K562 (cell line): Measurements from ENCODE around the gene ZNF740. TPM values are rescaled to one million over a fixed set of nuclear protein-coding genes. Genes with fewer than 3 reads are reported as not detected.
A peak's percentile ranks its signal among the peaks of the same experiment; 100 is the strongest.

ENCODE experiments used
- HDAC1 ChIP-seq, 2 experiments: fragments of 450-650 bp; IDR thresholded peaks; 2 replicates each; pipeline ENCODE4 v1.6.1; 2016 to 2017; ENCODE audit warnings: inconsistent platforms in 1 of 2, mild to moderate bottlenecking in 1 of 2, moderate library complexity in 1 of 2
- KDM2B ChIP-seq: fragments of 250-450 bp; sonication (Bioruptor Pico); IDR thresholded peaks from 2 replicates; pipeline ENCODE4 v1.8.0; 2021; ENCODE audit warnings: mild to moderate bottlenecking, moderate library complexity
- LEF1 ChIP-seq: fragments of 450-650 bp; IDR thresholded peaks from 2 replicates; pipeline ENCODE4 v1.6.1; 2016; ENCODE audit warnings: mild to moderate bottlenecking
- PHB2 ChIP-seq: fragments of 450-650 bp; IDR thresholded peaks from 2 replicates; pipeline ENCODE4 v1.6.1; 2017; ENCODE audit warnings: low read depth
- PML ChIP-seq: IDR thresholded peaks from 2 replicates; pipeline ENCODE4 v1.6.1; 2012; ENCODE audit warnings: low read length, inconsistent platforms
- ZBTB8A ChIP-seq: fragments of 450-650 bp; IDR thresholded peaks from 2 replicates; pipeline ENCODE4 v1.6.1; 2018; ENCODE audit warnings: mild to moderate bottlenecking, moderate library complexity; ENCODE audit not compliant: partially characterized antibody
- polyA plus RNA-seq, 8 experiments: library from polyadenylated mRNA; depleted of rRNA in 4 of 8; stranded (reverse) in 5 of 8; unstranded in 3 of 8; fragments of >200 nt; fragmentation: Nextera tagmentation in 2 of 8; fragmentation: Illumina TruSeq in 1 of 8; extraction: Ambion mirVana in 2 of 8; extraction: Trizol in 1 of 8; gene quantifications; 2 replicates each; pipeline versions ENCODE4 v1.2.1 to v1.2.3, GENCODE V29; 2011 to 2014; ENCODE audit warnings: inconsistent platforms in 1 of 8, missing spikeins in 1 of 8
- total RNA-seq, 7 experiments: library from RNA; depleted of rRNA in 6 of 7; stranded (reverse); fragments of >200 nt in 6 of 7; fragmentation: Illumina TruSeq in 2 of 7; extraction: Trizol in 2 of 7; gene quantifications; 2 replicates each; pipeline versions ENCODE4 v1.2.1 to v1.2.3, GENCODE V29; 2011 to 2021; ENCODE audit warnings: low replicate concordance in 1 of 7
- TF ChIP-seq, protein P1 (sequence below): fragments of 450-650 bp; IDR thresholded peaks from 2 replicates; pipeline ENCODE4 v1.6.1; 2016; ENCODE audit warnings: low read depth
- TF ChIP-seq, protein P2 (sequence below): sonication (generic); formaldehyde crosslinking; IDR thresholded peaks from 2 replicates; pipeline ENCODE4 v1.8.1; 2022; ENCODE audit warnings: missing genetic modification reagents
- TF ChIP-seq, protein P3 (sequence below): fragments of 200-400 bp; formaldehyde crosslinking; IDR thresholded peaks from 2 replicates; pipeline ENCODE4 v1.6.1; 2017; ENCODE audit warnings: mild to moderate bottlenecking, low read depth, low read length, moderate library complexity
- TF ChIP-seq, protein P4 (sequence below): fragments of 450-650 bp; IDR thresholded peaks from 2 replicates; pipeline ENCODE4 v1.6.1; 2018; ENCODE audit not compliant: partially characterized antibody

The ZNF740 gene
- total and polyA plus RNA-seq, 9 of the 15 experiments (the other 6 are each of a cell fraction or from before 2014, with no cell fraction given) = 0.57 to 46.4 (median 18.6) TPM

DNA sequence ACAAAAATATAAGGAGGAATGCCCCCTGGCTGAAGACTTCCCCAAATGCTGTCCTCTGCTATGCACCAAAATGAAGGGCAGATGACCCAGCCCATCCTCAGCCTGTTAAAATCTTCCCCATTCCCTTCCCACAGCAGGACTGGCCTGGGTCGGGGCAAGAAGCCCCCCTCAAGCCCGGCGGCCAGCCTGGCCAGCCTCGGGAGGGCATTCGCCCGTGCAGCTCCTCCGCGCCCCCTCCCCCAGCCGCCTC, 51.1 kb downstream of the ZNF740 start (continued):
- TF ChIP-seq, protein P1, sequence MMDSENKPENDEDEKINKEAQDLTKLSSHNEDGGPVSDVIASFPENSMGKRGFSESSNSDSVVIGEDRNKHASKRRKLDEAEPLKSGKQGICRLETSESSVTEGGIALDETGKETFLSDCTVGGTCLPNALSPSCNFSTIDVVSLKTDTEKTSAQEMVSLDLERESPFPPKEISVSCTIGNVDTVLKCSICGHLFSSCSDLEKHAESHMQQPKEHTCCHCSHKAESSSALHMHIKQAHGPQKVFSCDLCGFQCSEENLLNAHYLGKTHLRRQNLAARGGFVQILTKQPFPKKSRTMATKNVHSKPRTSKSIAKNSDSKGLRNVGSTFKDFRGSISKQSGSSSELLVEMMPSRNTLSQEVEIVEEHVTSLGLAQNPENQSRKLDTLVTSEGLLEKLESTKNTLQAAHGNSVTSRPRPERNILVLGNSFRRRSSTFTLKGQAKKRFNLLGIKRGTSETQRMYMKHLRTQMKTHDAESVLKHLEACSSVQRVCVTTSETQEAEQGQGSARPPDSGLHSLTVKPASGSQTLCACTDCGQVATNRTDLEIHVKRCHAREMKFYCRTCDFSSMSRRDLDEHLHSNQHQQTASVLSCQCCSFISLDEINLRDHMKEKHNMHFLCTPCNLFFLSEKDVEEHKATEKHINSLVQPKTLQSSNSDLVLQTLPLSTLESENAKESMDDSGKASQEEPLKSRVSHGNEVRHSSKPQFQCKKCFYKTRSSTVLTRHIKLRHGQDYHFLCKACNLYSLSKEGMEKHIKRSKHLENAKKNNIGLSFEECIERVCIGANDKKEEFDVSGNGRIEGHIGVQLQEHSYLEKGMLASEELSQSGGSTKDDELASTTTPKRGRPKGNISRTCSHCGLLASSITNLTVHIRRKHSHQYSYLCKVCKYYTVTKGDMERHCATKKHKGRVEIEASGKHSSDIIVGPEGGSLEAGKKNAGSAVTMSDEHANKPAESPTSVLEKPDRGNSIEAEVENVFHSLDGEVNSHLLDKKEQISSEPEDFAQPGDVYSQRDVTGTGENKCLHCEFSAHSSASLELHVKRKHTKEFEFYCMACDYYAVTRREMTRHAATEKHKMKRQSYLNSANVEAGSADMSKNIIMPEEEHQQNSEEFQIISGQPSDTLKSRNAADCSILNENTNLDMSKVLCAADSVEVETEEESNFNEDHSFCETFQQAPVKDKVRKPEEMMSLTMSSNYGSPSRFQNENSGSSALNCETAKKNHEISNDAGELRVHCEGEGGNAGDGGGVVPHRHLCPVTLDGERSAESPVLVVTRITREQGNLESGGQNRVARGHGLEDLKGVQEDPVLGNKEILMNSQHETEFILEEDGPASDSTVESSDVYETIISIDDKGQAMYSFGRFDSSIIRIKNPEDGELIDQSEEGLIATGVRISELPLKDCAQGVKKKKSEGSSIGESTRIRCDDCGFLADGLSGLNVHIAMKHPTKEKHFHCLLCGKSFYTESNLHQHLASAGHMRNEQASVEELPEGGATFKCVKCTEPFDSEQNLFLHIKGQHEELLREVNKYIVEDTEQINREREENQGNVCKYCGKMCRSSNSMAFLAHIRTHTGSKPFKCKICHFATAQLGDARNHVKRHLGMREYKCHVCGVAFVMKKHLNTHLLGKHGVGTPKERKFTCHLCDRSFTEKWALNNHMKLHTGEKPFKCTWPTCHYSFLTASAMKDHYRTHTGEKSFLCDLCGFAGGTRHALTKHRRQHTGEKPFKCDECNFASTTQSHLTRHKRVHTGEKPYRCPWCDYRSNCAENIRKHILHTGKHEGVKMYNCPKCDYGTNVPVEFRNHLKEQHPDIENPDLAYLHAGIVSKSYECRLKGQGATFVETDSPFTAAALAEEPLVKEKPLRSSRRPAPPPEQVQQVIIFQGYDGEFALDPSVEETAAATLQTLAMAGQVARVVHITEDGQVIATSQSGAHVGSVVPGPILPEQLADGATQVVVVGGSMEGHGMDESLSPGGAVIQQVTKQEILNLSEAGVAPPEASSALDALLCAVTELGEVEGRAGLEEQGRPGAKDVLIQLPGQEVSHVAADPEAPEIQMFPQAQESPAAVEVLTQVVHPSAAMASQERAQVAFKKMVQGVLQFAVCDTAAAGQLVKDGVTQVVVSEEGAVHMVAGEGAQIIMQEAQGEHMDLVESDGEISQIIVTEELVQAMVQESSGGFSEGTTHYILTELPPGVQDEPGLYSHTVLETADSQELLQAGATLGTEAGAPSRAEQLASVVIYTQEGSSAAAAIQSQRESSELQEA = no peak
- no peak for TF ChIP-seq ZBTB8A
- TF ChIP-seq, protein P2, sequence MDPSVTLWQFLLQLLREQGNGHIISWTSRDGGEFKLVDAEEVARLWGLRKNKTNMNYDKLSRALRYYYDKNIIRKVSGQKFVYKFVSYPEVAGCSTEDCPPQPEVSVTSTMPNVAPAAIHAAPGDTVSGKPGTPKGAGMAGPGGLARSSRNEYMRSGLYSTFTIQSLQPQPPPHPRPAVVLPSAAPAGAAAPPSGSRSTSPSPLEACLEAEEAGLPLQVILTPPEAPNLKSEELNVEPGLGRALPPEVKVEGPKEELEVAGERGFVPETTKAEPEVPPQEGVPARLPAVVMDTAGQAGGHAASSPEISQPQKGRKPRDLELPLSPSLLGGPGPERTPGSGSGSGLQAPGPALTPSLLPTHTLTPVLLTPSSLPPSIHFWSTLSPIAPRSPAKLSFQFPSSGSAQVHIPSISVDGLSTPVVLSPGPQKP (CRISPR knock-in tag) = no peak
- TF ChIP-seq, protein P3, sequence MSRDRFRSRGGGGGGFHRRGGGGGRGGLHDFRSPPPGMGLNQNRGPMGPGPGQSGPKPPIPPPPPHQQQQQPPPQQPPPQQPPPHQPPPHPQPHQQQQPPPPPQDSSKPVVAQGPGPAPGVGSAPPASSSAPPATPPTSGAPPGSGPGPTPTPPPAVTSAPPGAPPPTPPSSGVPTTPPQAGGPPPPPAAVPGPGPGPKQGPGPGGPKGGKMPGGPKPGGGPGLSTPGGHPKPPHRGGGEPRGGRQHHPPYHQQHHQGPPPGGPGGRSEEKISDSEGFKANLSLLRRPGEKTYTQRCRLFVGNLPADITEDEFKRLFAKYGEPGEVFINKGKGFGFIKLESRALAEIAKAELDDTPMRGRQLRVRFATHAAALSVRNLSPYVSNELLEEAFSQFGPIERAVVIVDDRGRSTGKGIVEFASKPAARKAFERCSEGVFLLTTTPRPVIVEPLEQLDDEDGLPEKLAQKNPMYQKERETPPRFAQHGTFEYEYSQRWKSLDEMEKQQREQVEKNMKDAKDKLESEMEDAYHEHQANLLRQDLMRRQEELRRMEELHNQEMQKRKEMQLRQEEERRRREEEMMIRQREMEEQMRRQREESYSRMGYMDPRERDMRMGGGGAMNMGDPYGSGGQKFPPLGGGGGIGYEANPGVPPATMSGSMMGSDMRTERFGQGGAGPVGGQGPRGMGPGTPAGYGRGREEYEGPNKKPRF = no peak
- TF ChIP-seq, protein P4, sequence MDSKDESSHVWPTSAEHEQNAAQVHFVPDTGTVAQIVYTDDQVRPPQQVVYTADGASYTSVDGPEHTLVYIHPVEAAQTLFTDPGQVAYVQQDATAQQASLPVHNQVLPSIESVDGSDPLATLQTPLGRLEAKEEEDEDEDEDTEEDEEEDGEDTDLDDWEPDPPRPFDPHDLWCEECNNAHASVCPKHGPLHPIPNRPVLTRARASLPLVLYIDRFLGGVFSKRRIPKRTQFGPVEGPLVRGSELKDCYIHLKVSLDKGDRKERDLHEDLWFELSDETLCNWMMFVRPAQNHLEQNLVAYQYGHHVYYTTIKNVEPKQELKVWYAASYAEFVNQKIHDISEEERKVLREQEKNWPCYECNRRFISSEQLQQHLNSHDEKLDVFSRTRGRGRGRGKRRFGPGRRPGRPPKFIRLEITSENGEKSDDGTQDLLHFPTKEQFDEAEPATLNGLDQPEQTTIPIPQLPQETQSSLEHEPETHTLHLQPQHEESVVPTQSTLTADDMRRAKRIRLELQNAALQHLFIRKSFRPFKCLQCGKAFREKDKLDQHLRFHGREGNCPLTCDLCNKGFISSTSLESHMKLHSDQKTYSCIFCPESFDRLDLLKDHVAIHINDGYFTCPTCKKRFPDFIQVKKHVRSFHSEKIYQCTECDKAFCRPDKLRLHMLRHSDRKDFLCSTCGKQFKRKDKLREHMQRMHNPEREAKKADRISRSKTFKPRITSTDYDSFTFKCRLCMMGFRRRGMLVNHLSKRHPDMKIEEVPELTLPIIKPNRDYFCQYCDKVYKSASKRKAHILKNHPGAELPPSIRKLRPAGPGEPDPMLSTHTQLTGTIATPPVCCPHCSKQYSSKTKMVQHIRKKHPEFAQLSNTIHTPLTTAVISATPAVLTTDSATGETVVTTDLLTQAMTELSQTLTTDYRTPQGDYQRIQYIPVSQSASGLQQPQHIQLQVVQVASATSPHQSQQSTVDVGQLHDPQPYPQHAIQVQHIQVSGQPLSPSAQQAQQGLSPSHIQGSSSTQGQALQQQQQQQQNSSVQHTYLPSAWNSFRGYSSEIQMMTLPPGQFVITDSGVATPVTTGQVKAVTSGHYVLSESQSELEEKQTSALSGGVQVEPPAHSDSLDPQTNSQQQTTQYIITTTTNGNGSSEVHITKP = peak; percentile 58
- TF ChIP-seq HDAC1 (IDR thresholded peaks at IDR 0.05) = peak in 1 of 2 experiments; percentile 49; a peak in 1 of 4 replicates
- no peak for TF ChIP-seq PML
- TF ChIP-seq KDM2B (CRISPR knock-in tag) = 0 out of 2 replicates have a peak, but pooled peaks have one; percentile 14
- no peak for TF ChIP-seq LEF1
- no peak for TF ChIP-seq PHB2
